GM20000 (cell line): ENCODE data around the gene KRT28.

ENCODE experiments used
- DNase-seq: peaks from one replicate; pipeline ENCODE4 v3.0.0; 2012; ENCODE audit warnings: low spot score
- CTCF ChIP-seq: IDR thresholded peaks from 2 replicates; pipeline ENCODE4 v1.5.1; 2012; ENCODE audit warnings: mild to moderate bottlenecking, control low read depth; ENCODE audit errors: extremely low read depth, missing control alignments

Gene KRT28

GRCh38 chr17:40839194-40839593 is 39.4 kb upstream of the KRT28 start:
- no peak for DNase-seq
- no peak for TF ChIP-seq CTCF

GRCh38 chr17:40836020-40836419 is 36.3 kb upstream of the KRT28 start:
- TF ChIP-seq CTCF, result no peak
- DNase-seq, result no peak

- no peak for TF ChIP-seq CTCF
- DNase-seq, result no peak
These were observed 34.1 kb upstream of the KRT28 start for GRCh38 chr17:40833882-40834281.

- DNase-seq, result no peak
- TF ChIP-seq CTCF, result no peak
These were observed 33.1 kb upstream of the KRT28 start for GRCh38 chr17:40832840-40833239.

GRCh38 chr17:40830085-40830776 is 30.5 kb upstream of the KRT28 start:
- no peak for DNase-seq
- TF ChIP-seq CTCF, result no peak

- DNase-seq, result no peak
- TF ChIP-seq CTCF, result no peak
These were observed 28.8 kb upstream of the KRT28 start for GRCh38 chr17:40828454-40829044.

- TF ChIP-seq CTCF, result no peak
- no peak for DNase-seq
These were observed 28.1 kb upstream of the KRT28 start for GRCh38 chr17:40827746-40828453.
